HG02943 (cell line): Measurements from ENCODE around the gene ITGAE.

Experiments used
- ATAC-seq: cut with Tn5 transposase; IDR thresholded peaks from one replicate; pipeline ENCODE4 v1.9.1; 2021; ENCODE audit warnings: mild to moderate bottlenecking, low read depth, moderate library complexity; ENCODE audit not compliant: unreplicated experiment

The ITGAE gene

DNA sequence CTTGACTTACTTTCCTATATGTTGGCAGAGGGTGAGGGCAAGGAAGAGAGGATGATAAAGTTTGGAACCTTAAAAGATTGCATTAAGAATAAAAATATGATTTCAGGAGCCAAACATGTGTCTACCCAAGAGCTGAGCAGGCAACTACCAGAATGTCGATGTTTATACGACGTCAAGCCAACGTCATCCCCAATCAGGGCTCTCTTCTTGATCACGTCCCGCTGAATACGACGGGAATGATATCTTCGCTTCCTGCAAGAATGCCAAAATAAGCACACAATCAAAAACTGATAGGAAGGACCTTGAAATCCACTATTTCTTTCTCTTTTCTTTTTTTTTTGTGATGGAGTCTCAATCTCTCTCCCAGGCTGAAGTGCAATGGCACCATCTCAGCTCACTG lies 20.1 kb upstream of the ITGAE start:
- no peak for ATAC-seq

- ATAC-seq, result no peak
Observed at GRCh38 chr17:3818786-3819185, 17.8 kb upstream of the ITGAE start.

DNA sequence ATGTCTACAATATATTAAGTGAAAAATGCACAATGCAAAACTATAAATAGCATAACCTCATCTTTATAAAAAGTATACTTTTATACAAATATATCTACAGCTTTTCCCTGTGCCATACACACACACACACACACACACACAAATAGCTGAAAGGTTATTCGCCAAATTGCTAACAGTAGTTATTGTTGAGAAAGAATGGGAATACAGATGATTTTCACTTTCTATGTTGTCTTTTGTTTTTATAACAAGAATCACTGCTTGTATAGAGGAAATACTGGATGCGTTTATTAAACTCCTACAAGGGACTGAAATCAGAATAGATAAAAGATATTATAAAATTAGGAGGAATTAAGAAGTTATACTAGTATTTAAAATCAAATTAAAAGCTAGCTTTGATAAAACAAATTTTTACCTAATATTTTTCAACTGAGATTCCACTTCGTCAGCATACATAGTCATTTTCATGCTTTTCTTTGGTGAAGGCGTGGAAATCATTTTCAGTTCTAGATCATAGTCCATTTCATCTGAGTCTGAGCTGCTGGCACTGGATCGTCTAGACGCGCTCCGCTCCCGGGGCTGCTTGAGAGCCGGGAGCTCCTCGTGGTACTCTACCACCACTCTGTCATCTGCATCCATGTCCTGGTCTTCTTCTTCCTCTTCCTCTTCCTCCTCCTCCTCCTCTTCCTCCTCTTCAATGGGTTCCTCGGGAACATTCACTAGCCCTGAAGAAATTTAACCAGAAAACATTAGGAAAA lies 17.0 kb upstream of the ITGAE start:
- no peak for ATAC-seq

- no peak for ATAC-seq
Observed at GRCh38 chr17:3815925-3816324, 14.9 kb upstream of the ITGAE start.

DNA sequence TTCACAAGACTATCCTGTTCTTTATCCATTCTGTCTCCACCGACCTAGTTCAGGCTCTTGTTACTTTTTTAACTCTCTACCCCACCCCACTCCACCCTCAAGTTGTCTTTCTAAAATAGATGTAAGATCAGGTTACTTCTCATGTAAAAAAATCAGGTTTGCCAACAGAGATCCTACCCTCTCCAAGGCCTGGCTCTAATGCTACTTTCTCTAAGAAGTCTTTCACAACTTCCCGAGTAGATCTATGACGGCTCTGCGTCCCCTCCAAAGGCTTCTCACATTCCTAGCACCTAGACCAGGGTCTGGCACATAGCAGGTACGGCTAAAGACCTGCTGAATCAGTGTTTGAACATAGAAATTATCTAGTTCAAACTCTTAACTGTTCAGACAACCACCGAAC lies 14.1 kb upstream of the ITGAE start:
- no peak for ATAC-seq

DNA sequence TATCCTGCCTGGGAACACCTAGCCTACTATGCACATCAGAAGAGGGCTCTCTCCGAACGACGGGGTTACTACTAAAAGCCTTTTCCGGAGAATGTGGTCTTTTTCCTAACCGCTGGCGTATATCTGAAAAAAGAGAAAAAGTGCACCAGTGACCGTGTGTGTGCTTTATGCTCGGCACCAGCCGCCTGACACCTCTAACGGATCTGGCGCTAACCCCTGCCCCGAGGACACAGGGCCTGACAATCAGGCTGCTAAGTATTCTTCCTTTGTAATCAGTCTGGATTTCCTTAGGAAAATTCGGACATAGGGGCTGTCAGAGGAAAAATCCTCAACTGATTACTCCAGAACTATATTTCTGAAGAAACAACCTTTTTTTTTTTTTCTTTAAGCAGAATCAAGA lies 13.4 kb upstream of the ITGAE start:
- ATAC-seq, result no peak

DNA sequence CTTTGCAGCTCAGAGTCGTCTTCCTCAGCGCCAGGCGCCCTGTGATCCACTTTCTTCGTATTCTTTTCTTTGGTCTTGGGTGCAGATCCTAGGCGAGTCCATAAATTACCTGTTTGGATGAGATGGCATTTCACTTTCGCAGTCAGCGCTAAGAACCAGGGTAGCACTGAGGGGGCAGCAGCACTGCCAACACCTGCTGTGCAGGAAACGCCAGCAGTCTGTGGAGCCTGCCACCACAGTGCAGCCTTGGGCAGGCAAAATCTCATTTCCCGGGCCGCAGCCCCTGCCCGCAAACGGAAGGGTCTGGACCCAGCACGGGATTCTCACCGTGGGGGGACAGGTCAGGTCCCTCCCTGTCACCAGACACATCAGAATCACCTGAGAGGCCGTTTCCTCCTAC lies 12.2 kb upstream of the ITGAE start:
- ATAC-seq, result no peak

- ATAC-seq, result no peak
Observed at GRCh38 chr17:3812771-3813170, 11.8 kb upstream of the ITGAE start.

- ATAC-seq, result no peak
Observed at GRCh38 chr17:3812284-3812683, 11.3 kb upstream of the ITGAE start.

GRCh38 chr17:3810019-3810418 lies 9.0 kb upstream of the ITGAE start:
- ATAC-seq, result no peak

DNA sequence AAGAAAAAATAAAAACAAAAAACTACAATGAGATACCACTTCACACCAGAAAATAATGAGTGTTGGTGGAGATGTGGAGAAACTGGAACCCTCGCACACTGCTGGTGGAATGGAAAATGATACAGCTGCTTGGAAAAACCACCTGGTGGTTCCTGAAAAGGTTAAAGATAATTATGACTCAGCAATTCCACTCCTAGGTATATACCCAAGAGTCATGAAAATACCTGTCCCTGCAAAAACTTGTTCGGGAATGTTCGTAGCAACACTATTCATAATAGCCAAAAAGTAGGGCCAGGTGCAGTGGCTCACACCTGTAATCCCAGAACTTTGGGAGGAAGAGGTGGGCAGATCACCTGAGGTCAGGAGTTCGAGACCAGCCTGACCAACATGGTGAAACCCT lies 8.1 kb upstream of the ITGAE start:
- no peak for ATAC-seq

DNA sequence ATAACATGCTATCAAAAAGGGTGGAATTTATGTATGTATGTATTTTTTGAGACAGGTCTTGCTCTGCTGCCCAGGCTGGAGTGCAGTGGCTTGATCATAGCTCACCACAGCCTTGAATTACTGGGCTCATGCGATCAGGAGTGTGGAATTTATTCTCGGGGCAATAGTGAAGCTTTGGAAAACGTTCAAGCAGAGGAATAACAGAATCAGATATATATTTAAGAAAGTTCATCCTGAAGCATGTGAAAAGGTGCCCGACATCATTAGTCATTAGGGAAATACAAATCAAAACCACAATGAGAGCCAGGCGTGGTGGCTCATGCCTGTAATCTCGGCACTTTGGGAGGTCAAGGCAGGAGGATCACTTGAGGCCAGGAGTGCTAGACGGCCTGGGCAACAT lies 7.7 kb upstream of the ITGAE start:
- no peak for ATAC-seq

DNA sequence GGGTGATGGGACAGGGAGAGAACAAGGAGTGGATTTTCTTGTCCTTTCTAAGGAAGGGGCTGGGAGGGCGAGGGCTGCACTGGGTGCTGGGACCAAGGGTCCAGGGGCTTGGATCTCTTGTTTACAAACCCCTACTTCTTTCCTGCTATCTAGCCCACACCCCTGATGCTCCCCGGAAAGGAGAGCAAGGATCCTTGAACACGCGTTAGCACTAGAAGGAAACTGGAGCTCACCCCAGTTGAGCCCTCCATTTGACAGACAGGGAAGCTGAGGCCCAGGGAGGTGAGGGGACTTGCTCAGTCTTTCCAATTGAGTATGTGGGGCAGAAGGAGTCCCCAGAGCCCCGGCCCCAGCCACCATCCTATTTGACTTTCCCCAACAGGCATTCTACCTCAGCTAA lies 4.6 kb upstream of the ITGAE start:
- no peak for ATAC-seq

- no peak for ATAC-seq
Observed at GRCh38 chr17:3804503-3804931, 3.5 kb upstream of the ITGAE start.

- ATAC-seq, result no peak
Observed at GRCh38 chr17:3803308-3803640, 2.3 kb upstream of the ITGAE start.

DNA sequence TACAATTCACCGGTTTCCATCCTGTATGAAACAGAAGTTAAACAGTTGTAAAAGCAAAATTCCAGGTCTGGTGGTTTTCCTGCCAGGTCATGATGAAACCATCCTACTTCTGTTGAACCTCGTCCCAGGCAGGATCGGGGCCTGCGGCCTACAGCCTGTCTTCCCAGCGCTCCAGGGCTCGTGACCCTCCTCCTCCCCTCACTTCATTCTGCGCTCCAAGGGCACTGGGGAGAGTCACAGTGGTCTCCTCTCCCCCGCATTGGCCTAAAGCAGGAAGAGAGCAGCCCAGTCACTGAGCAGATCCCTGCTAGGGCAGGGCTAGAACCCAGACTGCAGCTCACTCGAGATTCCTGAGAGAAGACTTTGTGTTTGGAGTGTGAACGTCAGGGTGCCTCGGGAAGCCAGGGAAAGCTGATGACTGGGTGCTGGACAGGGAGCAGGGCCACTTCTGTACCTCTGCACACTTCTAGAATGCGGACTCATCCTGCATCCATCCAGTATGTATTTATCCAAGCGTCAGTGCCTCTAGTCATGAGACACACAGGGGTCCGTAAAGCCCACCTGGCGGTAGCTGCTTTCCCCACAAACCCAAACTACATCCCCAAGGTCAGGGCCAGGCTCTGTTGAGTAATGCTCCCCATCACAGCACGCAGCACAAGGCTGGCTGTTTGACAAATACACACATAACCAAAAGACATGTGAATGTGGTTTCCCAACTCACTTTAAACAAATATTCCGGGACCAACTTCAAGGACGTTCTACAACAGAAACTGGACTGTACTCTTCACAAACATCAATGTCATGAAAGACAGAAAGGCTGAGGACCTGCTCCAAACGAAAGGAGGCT lies 1.7 kb upstream of the ITGAE start:
- ATAC-seq, result no peak

DNA sequence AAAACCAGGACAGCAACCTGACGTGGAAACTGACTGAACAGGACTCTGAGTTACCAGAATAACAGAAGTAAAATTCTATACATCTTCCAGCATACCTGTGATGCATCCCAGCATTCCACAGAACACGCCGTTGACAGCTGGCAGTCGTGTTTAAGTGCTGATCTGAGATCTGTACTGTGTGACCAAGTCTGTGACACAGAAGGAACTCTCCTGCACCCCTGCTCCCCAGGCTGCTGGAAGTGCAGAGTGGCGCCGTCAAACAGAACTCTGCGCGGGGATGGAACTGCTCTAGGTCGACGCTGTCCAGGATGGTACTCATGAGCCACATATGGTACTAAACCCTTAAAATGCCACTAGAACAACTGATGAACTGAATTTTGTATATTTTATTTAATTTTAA lies 804 bp upstream of the ITGAE start:
- ATAC-seq, result no peak

- no peak for ATAC-seq
Observed at GRCh38 chr17:3801347-3801746, 359 bp upstream of the ITGAE start.

DNA sequence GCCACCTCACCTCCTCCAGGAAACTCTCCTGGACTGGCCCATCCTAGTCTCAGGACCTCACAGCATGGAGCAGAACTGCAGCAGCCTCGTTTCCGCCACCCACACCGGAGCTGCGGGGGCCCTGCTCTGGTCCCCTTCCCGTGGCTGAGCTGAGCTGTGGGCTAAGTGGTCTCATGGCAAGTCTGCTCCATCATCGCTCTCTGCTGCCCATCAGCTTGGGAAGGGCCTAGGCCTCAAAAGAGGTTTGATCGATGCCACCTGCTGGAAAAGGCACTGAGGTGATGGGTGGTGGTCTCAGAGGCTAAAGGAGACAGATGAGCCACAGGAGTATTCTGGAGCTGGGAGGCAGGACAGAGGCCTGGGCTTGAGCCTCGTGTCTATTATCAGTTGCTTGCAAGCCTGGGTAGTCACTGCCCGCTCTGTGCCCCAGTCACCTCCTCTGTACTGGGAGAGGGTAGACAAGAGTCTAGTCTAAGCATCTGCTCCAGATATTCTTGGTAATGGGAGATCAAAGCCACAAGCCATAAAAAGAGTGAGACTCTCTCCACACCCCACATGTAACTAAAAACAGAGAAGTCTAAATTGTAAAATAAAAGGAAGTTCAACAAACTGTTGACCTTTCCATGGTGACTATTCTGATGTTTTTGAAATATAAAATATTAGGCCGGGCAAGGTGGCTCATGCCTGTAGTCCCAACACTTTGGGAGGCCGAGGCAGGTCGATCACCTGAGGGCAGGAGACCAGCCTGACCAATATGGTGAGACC lies 1.6 kb downstream of the ITGAE start:
- no peak for ATAC-seq

- no peak for ATAC-seq
Observed at GRCh38 chr17:3798273-3799180, 2.5 kb downstream of the ITGAE start.
